Transverse colon (tissue), 3 donors: ENCODE measurements around the gene ENG.

Source experiments
- EP300 ChIP-seq: sonication (generic); formaldehyde crosslinking; IDR thresholded peaks from one replicate; pipeline ENCODE4 v1.6.1; 2017; ENCODE audit warnings: antibody characterized with exemption, low read depth
- POLR2A ChIP-seq: fragments of 450-650 bp; IDR thresholded peaks from one replicate; pipeline ENCODE4 v1.6.1; 2016; ENCODE audit warnings: antibody characterized with exemption, mild to moderate bottlenecking, moderate library complexity
- TF ChIP-seq, protein P1 (sequence below), 5 experiments: fragments of 200-600 bp in 3 of 5; fragments of 450-650 bp in 2 of 5; sonication (generic) in 3 of 5; IDR thresholded peaks; 1 replicate in 2 of 5; 2 replicates in 3 of 5; pipeline ENCODE4 v1.5.1; 2016 to 2017; ENCODE audit warnings: antibody characterized with exemption in 5 of 5, inconsistent platforms in 3 of 5, mild to moderate bottlenecking in 2 of 5, moderate library complexity in 1 of 5

- TF ChIP-seq, protein P1, sequence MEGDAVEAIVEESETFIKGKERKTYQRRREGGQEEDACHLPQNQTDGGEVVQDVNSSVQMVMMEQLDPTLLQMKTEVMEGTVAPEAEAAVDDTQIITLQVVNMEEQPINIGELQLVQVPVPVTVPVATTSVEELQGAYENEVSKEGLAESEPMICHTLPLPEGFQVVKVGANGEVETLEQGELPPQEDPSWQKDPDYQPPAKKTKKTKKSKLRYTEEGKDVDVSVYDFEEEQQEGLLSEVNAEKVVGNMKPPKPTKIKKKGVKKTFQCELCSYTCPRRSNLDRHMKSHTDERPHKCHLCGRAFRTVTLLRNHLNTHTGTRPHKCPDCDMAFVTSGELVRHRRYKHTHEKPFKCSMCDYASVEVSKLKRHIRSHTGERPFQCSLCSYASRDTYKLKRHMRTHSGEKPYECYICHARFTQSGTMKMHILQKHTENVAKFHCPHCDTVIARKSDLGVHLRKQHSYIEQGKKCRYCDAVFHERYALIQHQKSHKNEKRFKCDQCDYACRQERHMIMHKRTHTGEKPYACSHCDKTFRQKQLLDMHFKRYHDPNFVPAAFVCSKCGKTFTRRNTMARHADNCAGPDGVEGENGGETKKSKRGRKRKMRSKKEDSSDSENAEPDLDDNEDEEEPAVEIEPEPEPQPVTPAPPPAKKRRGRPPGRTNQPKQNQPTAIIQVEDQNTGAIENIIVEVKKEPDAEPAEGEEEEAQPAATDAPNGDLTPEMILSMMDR (IDR thresholded peaks at IDR 0.05): no peak
- TF ChIP-seq EP300 (no peak), POLR2A (no peak)
These were observed 82.8 kb downstream of the ENG start for GRCh38 chr9:127771570-127772189.
